Tibial nerve (tissue), 4 donors: ENCODE data around the gene TGDS. TPM values are rescaled to one million over a fixed set of nuclear protein-coding genes. Genes with fewer than 3 reads are reported as not detected.
"Not testable (repeated sequence)": the region's sequence is repeated elsewhere in the genome, so short reads cannot be mapped to it uniquely, and the experiment has no call there.

ENCODE experiments used
- DNase-seq, 2 donors: peaks; one replicate each; pipeline ENCODE4 v3.0.0-alpha.2; 2019; ENCODE audit warnings: low spot score in 2 of 2
- H3K27ac ChIP-seq, 4 donors: fragments of 200-600 bp; sonication (generic) in 3 of 4; one replicate each; pipeline ENCODE4 v1.5.1; 2017 to 2019; ENCODE audit warnings: mild to moderate bottlenecking in 1 of 4
- H3K27me3 ChIP-seq, 2 donors: fragments of 200-600 bp; sonication (generic) in 1 of 2; one replicate each; pipeline versions ENCODE4 v1.5.1 to v1.6.0; 2017 to 2019
- H3K36me3 ChIP-seq, 3 donors: fragments of 200-600 bp; sonication (generic); one replicate each; pipeline ENCODE4 v1.5.1; 2018 to 2019
- H3K4me1 ChIP-seq, 4 donors: fragments of 200-600 bp; sonication (generic) in 3 of 4; one replicate each; pipeline ENCODE4 v1.5.1; 2017 to 2019
- H3K4me3 ChIP-seq, 4 donors: fragments of 200-600 bp; sonication (generic) in 3 of 4; one replicate each; pipeline ENCODE4 v1.5.1; 2017 to 2019; ENCODE audit warnings: mild to moderate bottlenecking in 1 of 4, moderate library complexity in 1 of 4
- H3K9me3 ChIP-seq, 4 donors: fragments of 200-600 bp; sonication (generic) in 3 of 4; one replicate each; pipeline ENCODE4 v1.5.1; 2017 to 2019
- EP300 ChIP-seq, 2 donors: sonication (generic); formaldehyde crosslinking; IDR thresholded peaks; one replicate each; pipeline ENCODE4 v1.6.1; 2017; ENCODE audit warnings: antibody characterized with exemption in 2 of 2, mild to moderate bottlenecking in 1 of 2
- POLR2A ChIP-seq, 2 donors: fragments of 450-650 bp; IDR thresholded peaks; one replicate each; pipeline ENCODE4 v1.6.1; 2017; ENCODE audit warnings: antibody characterized with exemption in 2 of 2, mild to moderate bottlenecking in 2 of 2, moderate library complexity in 2 of 2
- WGBS, 2 donors: methylation state at CpG; one replicate each; pipeline ENCODE4 v1.1.5; 2018; 5-methylcytosine and 5-hydroxymethylcytosine counted together
- total RNA-seq, 4 donors: library from RNA; depleted of rRNA; stranded (reverse); fragments of >200 nt; gene quantifications; one replicate each; pipeline ENCODE4 v1.1.0, GENCODE V29; 2016
- TF ChIP-seq, protein P1 (sequence below), 5 experiments: fragments of 200-600 bp in 3 of 5; fragments of 450-650 bp in 2 of 5; sonication (generic) in 3 of 5; IDR thresholded peaks; one replicate each; pipeline ENCODE4 v1.5.1; 2016 to 2019; ENCODE audit warnings: antibody characterized with exemption in 5 of 5, mild to moderate bottlenecking in 3 of 5, moderate library complexity in 2 of 5

Gene TGDS
- total RNA-seq, 4 donors from 2014 or later: 10.2 to 14.2 (median 12.3) TPM

DNA sequence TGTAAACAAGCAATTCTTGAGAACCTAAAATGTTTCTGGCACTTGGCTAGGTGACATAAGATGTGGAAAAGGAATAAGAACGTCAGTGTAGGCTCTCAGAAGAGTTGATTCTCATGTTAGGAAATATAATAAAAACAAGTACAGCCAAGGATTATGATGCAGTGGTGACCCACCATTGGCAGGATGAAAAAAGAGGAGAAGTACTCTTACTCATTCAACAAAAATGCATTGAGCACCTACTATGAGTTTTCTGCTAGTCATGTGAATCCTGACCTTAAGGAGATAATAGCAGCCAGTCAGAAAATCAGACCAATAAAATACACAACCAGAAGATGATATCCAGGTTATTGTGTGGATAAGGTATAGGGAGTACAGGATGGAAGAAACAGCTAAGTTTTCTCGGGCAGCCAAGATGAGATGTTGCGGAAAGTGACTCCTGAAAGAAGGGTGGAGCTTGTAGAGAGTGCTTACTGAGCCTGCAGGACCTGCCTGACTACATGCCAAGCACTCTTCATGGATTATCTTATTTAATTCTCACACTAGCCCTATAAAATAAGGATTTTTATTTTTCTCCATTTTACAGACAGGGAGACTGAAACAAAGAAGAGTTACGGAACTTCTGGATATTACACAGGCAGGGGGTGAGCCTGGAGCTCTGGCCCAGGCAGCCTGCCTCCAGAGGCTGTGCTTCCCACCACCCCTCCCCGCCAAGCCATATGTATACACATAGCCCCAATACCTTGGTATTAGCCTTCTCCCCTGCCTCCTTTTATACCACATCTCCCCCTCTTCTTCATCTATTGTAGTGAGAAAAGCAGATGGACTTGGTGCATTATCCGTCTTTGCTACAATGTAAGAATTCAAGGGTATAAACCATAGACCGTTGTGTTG lies 58.0 kb downstream of the TGDS start:
- H3K36me3 ChIP-seq: no peaks in the 10 kb centered on the region
- H3K9me3 ChIP-seq: no peaks in the 10 kb centered on the region
- DNase-seq: no peak
- no peak overlapping the region for H3K27ac ChIP-seq
- 86 to 88% methylated on average over 7 of the region's 7 CpGs for WGBS, 2 donors
- no peaks in the 10 kb centered on the region for H3K4me1 ChIP-seq
- TF ChIP-seq POLR2A (IDR thresholded peaks at IDR 0.05): no peak
- TF ChIP-seq, protein P1, sequence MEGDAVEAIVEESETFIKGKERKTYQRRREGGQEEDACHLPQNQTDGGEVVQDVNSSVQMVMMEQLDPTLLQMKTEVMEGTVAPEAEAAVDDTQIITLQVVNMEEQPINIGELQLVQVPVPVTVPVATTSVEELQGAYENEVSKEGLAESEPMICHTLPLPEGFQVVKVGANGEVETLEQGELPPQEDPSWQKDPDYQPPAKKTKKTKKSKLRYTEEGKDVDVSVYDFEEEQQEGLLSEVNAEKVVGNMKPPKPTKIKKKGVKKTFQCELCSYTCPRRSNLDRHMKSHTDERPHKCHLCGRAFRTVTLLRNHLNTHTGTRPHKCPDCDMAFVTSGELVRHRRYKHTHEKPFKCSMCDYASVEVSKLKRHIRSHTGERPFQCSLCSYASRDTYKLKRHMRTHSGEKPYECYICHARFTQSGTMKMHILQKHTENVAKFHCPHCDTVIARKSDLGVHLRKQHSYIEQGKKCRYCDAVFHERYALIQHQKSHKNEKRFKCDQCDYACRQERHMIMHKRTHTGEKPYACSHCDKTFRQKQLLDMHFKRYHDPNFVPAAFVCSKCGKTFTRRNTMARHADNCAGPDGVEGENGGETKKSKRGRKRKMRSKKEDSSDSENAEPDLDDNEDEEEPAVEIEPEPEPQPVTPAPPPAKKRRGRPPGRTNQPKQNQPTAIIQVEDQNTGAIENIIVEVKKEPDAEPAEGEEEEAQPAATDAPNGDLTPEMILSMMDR (IDR thresholded peaks at IDR 0.05): no peak
- no peak for TF ChIP-seq EP300 (IDR thresholded peaks at IDR 0.05)
- H3K27me3 ChIP-seq: no peaks in the 10 kb centered on the region
- no peak overlapping the region for H3K4me3 ChIP-seq

DNA sequence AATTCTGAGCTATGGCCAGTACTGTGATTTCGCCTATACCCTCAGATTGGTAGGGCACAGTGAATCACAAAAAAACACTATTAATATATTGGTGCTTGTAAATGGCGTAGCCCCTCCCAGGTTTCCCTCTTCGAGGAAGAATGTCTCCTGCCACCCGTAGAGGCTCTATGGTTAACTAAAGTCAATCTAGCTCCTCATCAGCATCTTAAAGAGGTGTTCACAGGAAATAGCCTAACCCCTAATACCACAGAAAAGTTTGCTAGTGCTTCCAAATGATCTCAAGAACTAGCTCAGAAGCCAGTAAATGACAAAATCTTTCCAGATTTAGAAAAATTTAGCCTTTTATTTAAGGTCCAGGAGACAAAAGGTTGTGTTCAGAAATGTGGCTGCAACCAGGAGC lies 60.2 kb downstream of the TGDS start:
- H3K27ac ChIP-seq: no peak overlapping the region
- WGBS, 2 donors: 49 to 66% methylated on average over 4 of the region's 4 CpGs
- H3K9me3 ChIP-seq: no peaks in the 10 kb centered on the region
- H3K27me3 ChIP-seq: no peaks in the 10 kb centered on the region
- TF ChIP-seq EP300 (IDR thresholded peaks at IDR 0.05): no peak
- TF ChIP-seq, protein P1 (IDR thresholded peaks at IDR 0.05): no peak
- no peak for TF ChIP-seq POLR2A (IDR thresholded peaks at IDR 0.05)
- no peak for DNase-seq
- H3K4me1 ChIP-seq: no peaks in the 10 kb centered on the region
- H3K4me3 ChIP-seq: no peak overlapping the region
- H3K36me3 ChIP-seq: no peaks in the 10 kb centered on the region

DNA sequence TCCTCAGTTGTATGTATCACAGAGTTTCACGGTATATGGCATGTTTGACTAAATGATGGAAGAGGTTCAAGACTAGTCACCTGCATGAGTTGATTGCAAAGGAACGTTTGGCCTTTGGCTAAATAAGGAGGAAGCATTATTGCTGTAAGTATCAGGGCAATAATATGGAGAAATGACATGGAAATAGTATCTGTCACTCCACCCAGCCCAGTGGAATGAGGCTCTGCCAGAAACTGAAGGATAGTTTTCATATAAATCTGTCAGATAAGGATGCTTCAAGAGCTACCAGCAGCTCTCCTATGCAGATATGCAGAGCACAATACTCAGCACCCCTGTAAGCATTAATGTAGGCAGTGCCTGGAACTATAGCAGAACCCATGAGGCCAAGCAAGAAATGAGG lies 60.7 kb downstream of the TGDS start:
- TF ChIP-seq, protein P1 (IDR thresholded peaks at IDR 0.05): no peak
- TF ChIP-seq POLR2A (IDR thresholded peaks at IDR 0.05): no peak
- no peak for TF ChIP-seq EP300 (IDR thresholded peaks at IDR 0.05)
- no peaks in the 10 kb centered on the region for H3K4me1 ChIP-seq
- DNase-seq: no peak
- no peak overlapping the region for H3K27ac ChIP-seq
- H3K27me3 ChIP-seq: no peaks in the 10 kb centered on the region
- no peaks in the 10 kb centered on the region for H3K36me3 ChIP-seq
- H3K4me3 ChIP-seq: no peak overlapping the region
- 76% methylated on average over 2 of the region's 2 CpGs for WGBS, 2 donors
- H3K9me3 ChIP-seq: no peaks in the 10 kb centered on the region

DNA sequence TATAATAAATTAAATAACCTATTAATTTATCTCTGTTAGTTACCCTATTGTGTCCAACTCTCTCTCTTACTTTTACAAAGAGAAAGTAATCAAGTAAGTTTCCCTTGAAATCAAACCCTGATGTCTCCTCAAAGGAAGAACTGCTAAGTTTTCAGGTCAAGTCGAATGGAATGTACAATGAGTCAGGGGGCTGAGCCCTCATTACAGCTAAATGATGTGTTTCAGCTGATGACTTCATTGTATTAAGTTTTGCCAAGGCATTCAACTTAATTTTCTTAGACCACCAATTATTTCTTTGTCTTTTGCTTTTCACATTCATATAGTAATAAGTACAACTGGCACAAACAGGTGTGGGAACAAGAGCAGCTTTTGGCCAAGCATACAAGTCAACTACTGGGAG lies 61.8 kb downstream of the TGDS start:
- no peak overlapping the region for H3K4me3 ChIP-seq
- H3K4me1 ChIP-seq: no peaks in the 10 kb centered on the region
- no peaks in the 10 kb centered on the region for H3K27me3 ChIP-seq
- 62 to 76% methylated on average over 1 of the region's 1 CpG for WGBS, 2 donors
- TF ChIP-seq EP300 (IDR thresholded peaks at IDR 0.05): no peak
- no peak for TF ChIP-seq POLR2A (IDR thresholded peaks at IDR 0.05)
- TF ChIP-seq, protein P1 (IDR thresholded peaks at IDR 0.05): no peak
- no peaks in the 10 kb centered on the region for H3K36me3 ChIP-seq
- H3K9me3 ChIP-seq: no peaks in the 10 kb centered on the region
- no peak for DNase-seq
- H3K27ac ChIP-seq: no peak overlapping the region

DNA sequence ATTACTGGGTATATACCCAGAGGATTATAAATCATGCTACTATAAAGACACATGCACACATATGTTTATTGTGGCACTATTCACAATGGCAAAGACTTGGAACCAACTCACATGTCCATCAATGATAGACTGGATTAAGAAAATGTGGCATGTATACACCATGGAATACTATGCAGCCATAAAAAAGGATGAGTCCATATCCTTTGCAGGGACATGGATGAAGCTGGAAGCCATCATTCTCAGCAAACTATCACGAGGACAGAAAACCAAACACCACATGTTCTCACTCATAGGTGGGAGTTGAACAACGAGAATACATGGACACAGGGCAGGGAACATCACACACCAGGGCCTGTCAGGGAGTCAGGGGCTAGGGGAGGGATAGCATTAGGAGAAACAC lies 63.7 kb downstream of the TGDS start:
- WGBS, 2 donors: 85 to 96% methylated on average over 2 of the region's 2 CpGs
- H3K36me3 ChIP-seq, H3K4me3 ChIP-seq, H3K4me1 ChIP-seq, H3K27ac ChIP-seq, H3K9me3 ChIP-seq, H3K27me3 ChIP-seq, DNase-seq: not testable (repeated sequence)

DNA sequence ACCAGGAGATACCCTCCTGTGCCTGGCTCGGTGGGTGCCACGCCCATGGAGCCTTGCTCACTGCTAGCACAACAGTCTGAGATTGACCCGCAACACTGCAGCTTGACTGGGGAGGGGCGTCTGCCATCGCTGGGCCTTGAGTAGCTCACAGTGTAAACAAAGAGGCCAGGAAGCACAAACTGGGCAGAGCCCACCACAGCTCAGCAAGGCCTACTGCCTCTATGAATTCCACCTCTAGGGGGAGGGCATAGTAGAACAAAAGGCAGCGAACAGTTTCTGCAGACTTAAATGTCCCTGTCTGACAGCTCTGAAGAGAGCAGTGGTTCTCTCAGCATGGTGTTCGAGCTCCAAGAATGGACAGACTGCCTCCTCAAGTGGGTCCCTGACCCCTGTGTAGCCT lies 69.0 kb downstream of the TGDS start:
- H3K4me3 ChIP-seq, H3K9me3 ChIP-seq, H3K27me3 ChIP-seq, H3K36me3 ChIP-seq, DNase-seq, H3K27ac ChIP-seq, H3K4me1 ChIP-seq: not testable (repeated sequence)
- WGBS, 2 donors: 78 to 85% methylated on average over 7 of the region's 7 CpGs
